HCT116 (cell line): Measurements from ENCODE around the gene KRT78. TPM values are rescaled to one million over a fixed set of nuclear protein-coding genes. Genes with fewer than 3 reads are reported as not detected.

Experiments
- ATAC-seq: fragments of 200-7000 bp; cut with Tn5 transposase; 2 replicates; pipeline ENCODE4 v1.9.1; 2020; ENCODE audit warnings: mild to moderate bottlenecking, moderate library complexity
- BruUV-seq: library from RNA; stranded (reverse); fragments of 400-500 nt; replicated peaks from 2 replicates; lab custom pipeline; 2021; lab: Mats Ljungman, UMichigan
- CTCF ChIA-PET: fragments of 300-600 bp; sonication (Branson Sonifier 250); formaldehyde crosslinking; loops from one replicate; lab custom pipeline; 2021; ENCODE audit warnings: antibody characterized with exemption; lab: Charles Lee
- POLR2A ChIA-PET: fragments of 300-600, 350-600 bp; sonication (Branson Sonifier 250); formaldehyde crosslinking; loops from one replicate; lab custom pipeline; 2021; ENCODE audit warnings: antibody characterized with exemption; lab: Charles Lee
- RAD21 ChIA-PET, 2 experiments: fragments of 300-600 bp; sonication (Branson Sonifier 250); formaldehyde crosslinking; loops; one replicate each; lab custom pipeline; 2023; ENCODE audit warnings: low total read pairs in 2 of 2; ENCODE audit not compliant: uncharacterized antibody in 2 of 2, unreplicated experiment in 2 of 2, low non-redundant PET in 1 of 2; lab: Charles Lee
- DNase-seq: peaks from one replicate; pipeline ENCODE4 v3.0.0-alpha.2; 2010; ENCODE audit warnings: low read depth, low spot score
- H2AFZ ChIP-seq: fragments of 200-600 bp; shearing (Covaris generic), sonication (generic); 2 replicates; pipeline ENCODE4 v1.6.1; 2017; ENCODE audit warnings: low read depth, mixed run types, mixed read lengths, antibody characterized with exemption, low read length; ENCODE audit not compliant: poor library complexity, severe bottlenecking
- H3K27ac ChIP-seq: 2 replicates; pipeline ENCODE4 v1.5.1; 2012; ENCODE audit warnings: low read depth, low read length
- H3K27me3 ChIP-seq: fragments of 200-600 bp; sonication (generic); 2 replicates; pipeline ENCODE4 v1.6.1; 2016; ENCODE audit warnings: mixed run types, low read length, mixed read lengths; ENCODE audit not compliant: insufficient read depth
- H3K36me3 ChIP-seq, 2 experiments: fragments of 200-500 bp in 1 of 2; fragments of 200-600 bp in 1 of 2; sonication (Bioruptor generic) in 1 of 2; sonication (generic) in 1 of 2; 2 replicates each; pipeline versions ENCODE4 v1.5.1 to v1.6.1; 2014 to 2016; ENCODE audit warnings: low read length in 2 of 2, inconsistent platforms in 1 of 2, mixed read lengths in 1 of 2, mixed run types in 1 of 2; ENCODE audit not compliant: insufficient read depth in 2 of 2, control insufficient read depth in 1 of 2
- H3K4me1 ChIP-seq, 2 experiments: fragments of 200-600 bp in 1 of 2; sonication (generic) in 1 of 2; 2 replicates each; pipeline versions ENCODE4 v1.5.1 to v1.6.1; 2012 to 2017; ENCODE audit warnings: low read length in 2 of 2, inconsistent platforms in 1 of 2, mild to moderate bottlenecking in 1 of 2, mixed read lengths in 1 of 2, mixed run types in 1 of 2, moderate library complexity in 1 of 2; ENCODE audit not compliant: insufficient read depth in 2 of 2, control insufficient read depth in 1 of 2
- H3K4me2 ChIP-seq: fragments of 200-600 bp; sonication (generic); 2 replicates; pipeline ENCODE4 v1.6.1; 2017; ENCODE audit warnings: mixed run types, low read length, mixed read lengths
- H3K4me3 ChIP-seq, 2 experiments: fragments of 200-600 bp in 1 of 2; sonication (generic) in 1 of 2; replicated peaks in 1 of 2; 2 replicates each; pipeline ENCODE4 v1.5.1; 2011 to 2016; ENCODE audit warnings: low read length in 2 of 2, control low read depth in 1 of 2, low read depth in 1 of 2, mild to moderate bottlenecking in 1 of 2, mixed read lengths in 1 of 2, mixed run types in 1 of 2
- H3K79me2 ChIP-seq: fragments of 200-600 bp; sonication (generic); 2 replicates; pipeline ENCODE4 v1.6.1; 2017; ENCODE audit warnings: mild to moderate bottlenecking, mixed run types, low read length, moderate library complexity, mixed read lengths; ENCODE audit not compliant: insufficient read depth
- H3K9ac ChIP-seq: fragments of 200-600 bp; sonication (generic); 2 replicates; pipeline ENCODE4 v1.6.1; 2016; ENCODE audit warnings: low read length, mixed read lengths
- H3K9me2 ChIP-seq: fragments of 200-600 bp; sonication (generic), shearing (Covaris generic); 2 replicates; pipeline ENCODE4 v1.6.1; 2017; ENCODE audit warnings: mixed run types, mild to moderate bottlenecking, moderate library complexity; ENCODE audit not compliant: insufficient read depth
- H3K9me3 ChIP-seq, 2 experiments: fragments of 200-500 bp in 1 of 2; fragments of 200-600 bp in 1 of 2; sonication (Bioruptor generic) in 1 of 2; sonication (generic) in 1 of 2; 2 replicates each; pipeline ENCODE4 v1.6.1; 2014 to 2017; ENCODE audit warnings: low read length in 2 of 2, mixed read lengths in 2 of 2, inconsistent platforms in 1 of 2, low read depth in 1 of 2, mild to moderate bottlenecking in 1 of 2, mixed run types in 1 of 2, moderate library complexity in 1 of 2; ENCODE audit not compliant: control insufficient read depth in 1 of 2, insufficient read depth in 1 of 2
- H4K20me1 ChIP-seq: fragments of 200-600 bp; sonication (generic), shearing (Covaris generic); 2 replicates; pipeline ENCODE4 v1.6.1; 2017; ENCODE audit warnings: mixed run types, mild to moderate bottlenecking, moderate library complexity; ENCODE audit not compliant: insufficient read depth
- CEBPB ChIP-seq: IDR thresholded peaks from 2 replicates; pipeline ENCODE4 v1.6.1; 2012; ENCODE audit warnings: low read depth
- ELF1 ChIP-seq: IDR thresholded peaks from 2 replicates; pipeline ENCODE4 v1.6.1; 2012; ENCODE audit warnings: low read depth, borderline replicate concordance
- EZH2 ChIP-seq: fragments of 200-600 bp; sonication (generic); IDR thresholded peaks from 2 replicates; pipeline ENCODE4 v1.6.1; 2017; ENCODE audit warnings: antibody characterized with exemption, mixed run types
- EZH2phosphoT487 ChIP-seq: fragments of 200-600 bp; IDR thresholded peaks from 2 replicates; pipeline ENCODE4 v1.6.1; 2018; ENCODE audit warnings: antibody characterized with exemption, borderline replicate concordance
- MAX ChIP-seq: IDR thresholded peaks from 2 replicates; pipeline ENCODE4 v1.6.1; 2012
- POLR2A ChIP-seq: IDR thresholded peaks from 2 replicates; pipeline ENCODE4 v1.7.0; 2011; ENCODE audit warnings: borderline replicate concordance; ENCODE audit not compliant: insufficient read depth, insufficient read length; ENCODE audit errors: extremely low read depth
- RAD21 ChIP-seq: IDR thresholded peaks from 2 replicates; pipeline ENCODE4 v1.6.1; 2012; ENCODE audit warnings: low read depth, mild to moderate bottlenecking
- SIN3A ChIP-seq: IDR thresholded peaks from 2 replicates; pipeline ENCODE4 v1.6.1; 2012; ENCODE audit warnings: low read depth
- SP1 ChIP-seq: IDR thresholded peaks from 2 replicates; pipeline ENCODE4 v1.6.1; 2012; ENCODE audit warnings: low read depth
- ZFX ChIP-seq: fragments of 450-650 bp; IDR thresholded peaks from 2 replicates; pipeline ENCODE4 v1.6.1; 2017
- intact Hi-C: fragments of 100-400 bp; cut with micrococcal nuclease; formaldehyde crosslinking; loops from 2 replicates; pipeline ENCODE4 v1.10.0; 2022
- total RNA-seq: library from RNA; stranded (reverse); gene quantifications from one replicate; pipeline ENCODE4 v1.2.1, GENCODE V29; 2021; ENCODE audit not compliant: unreplicated experiment
- TF ChIP-seq, protein P1 (sequence below): IDR thresholded peaks from 2 replicates; pipeline ENCODE4 v1.6.1; 2012

The KRT78 gene
- total RNA-seq, 1 experiment from 2014 or later, result not detected

DNA sequence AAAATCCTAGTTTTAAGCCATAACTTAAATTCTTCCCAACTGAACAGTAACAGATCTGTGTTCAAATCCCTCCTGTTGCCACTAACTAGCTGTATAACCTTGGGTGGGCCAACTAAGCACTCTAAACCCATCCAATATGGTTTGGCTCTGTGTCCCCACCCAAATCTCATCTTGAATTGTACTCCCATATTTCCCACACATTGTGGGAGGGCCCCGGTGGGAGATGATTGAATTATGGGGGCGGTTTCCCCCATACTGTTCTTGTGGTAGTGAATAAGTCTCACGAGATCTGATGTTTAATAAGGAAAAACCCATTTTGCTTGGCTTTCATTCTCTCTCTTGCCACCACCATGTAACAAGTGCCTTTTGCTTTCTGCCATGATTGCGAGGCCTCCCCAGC, 33.6 kb downstream of the KRT78 start:
- Histone ChIP-seq H3K9me2 (no peaks in the 10 kb centered on the region), H3K4me1 (no peaks in the 10 kb centered on the region), H3K27me3 (0 out of 2 replicates have a peak, but pooled peaks cover 2% of the 10 kb centered on the region), H3K27ac (no peak overlapping the region)
- TF ChIP-seq POLR2A (no peak), EZH2phosphoT487 (no peak), EZH2 (no peak), ZFX (no peak), SIN3A (no peak), ELF1 (no peak), CEBPB (no peak), SP1 (no peak), RAD21 (no peak)
- TF ChIP-seq, all 23 proteins: peak for 0
- Histone ChIP-seq H3K4me3 (no peak overlapping the region), H3K9ac (no peak overlapping the region), H2AFZ (no peak overlapping the region), H4K20me1 (no peaks in the 10 kb centered on the region), H3K36me3 (no peaks in the 10 kb centered on the region), H3K79me2 (no peaks in the 10 kb centered on the region), H3K4me2 (no peak overlapping the region), H3K9me3 (no peaks in the 10 kb centered on the region)
- ChIA-PET RAD21 (no interaction called here), POLR2A (no interaction called here), CTCF (no interaction called here)
- intact Hi-C loops, result no loop called here
- no peak for ATAC-seq
- no TSS peak for BruUV-seq
- no peak for DNase-seq

DNA sequence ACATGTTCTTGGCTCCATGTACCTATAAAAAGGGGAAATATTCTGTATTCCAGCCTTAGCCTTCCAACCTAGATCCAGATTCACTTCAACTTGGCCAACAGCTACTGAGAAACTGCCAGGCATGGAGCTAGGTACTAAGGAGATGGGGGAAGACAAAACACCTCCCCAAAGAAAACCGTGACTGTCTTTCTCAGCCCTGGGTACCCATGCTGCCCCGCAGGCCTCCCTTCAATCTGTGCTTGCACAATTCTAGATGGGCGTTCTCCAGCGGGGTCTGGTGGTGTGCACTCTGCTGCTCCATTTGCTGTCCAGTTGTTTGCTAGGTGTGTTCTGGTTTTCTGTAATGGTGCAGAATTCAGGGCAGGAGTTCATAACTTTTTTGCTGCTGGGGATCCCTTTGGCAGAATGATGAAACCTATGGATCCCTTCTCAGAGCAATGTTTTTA, 34.1 kb downstream of the KRT78 start:
- Histone ChIP-seq H3K79me2 (no peaks in the 10 kb centered on the region), H4K20me1 (no peaks in the 10 kb centered on the region), H3K27ac (no peak overlapping the region), H3K4me3 (no peak overlapping the region), H3K9me2 (no peaks in the 10 kb centered on the region), H3K36me3 (no peaks in the 10 kb centered on the region), H2AFZ (no peak overlapping the region), H3K4me2 (no peak overlapping the region), H3K27me3 (0 out of 2 replicates have a peak, but pooled peaks cover 2% of the 10 kb centered on the region)
- BruUV-seq, result no TSS peak
- ChIA-PET CTCF (no interaction called here), RAD21 (no interaction called here)
- no peak for DNase-seq
- intact Hi-C loops, result no loop called here
- TF ChIP-seq MAX (no peak), ELF1 (no peak), EZH2 (no peak)
- TF ChIP-seq, protein P1, sequence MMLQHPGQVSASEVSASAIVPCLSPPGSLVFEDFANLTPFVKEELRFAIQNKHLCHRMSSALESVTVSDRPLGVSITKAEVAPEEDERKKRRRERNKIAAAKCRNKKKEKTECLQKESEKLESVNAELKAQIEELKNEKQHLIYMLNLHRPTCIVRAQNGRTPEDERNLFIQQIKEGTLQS, result no peak
- TF ChIP-seq, all 23 proteins: peak for 0
- H3K9ac ChIP-seq, result no peak overlapping the region
- POLR2A ChIA-PET, result no interaction called here
- H3K9me3 ChIP-seq, result no peaks in the 10 kb centered on the region
- H3K4me1 ChIP-seq, result no peaks in the 10 kb centered on the region
- ATAC-seq, result no peak
